Measurements from ENCODE around the gene ACOT8.

- TF ChIP-seq RAD21 (conservative IDR thresholded peaks at IDR 0.05 in 1 of 2, IDR thresholded peaks at IDR 0.05 in 1 of 2) (no peak), CTCF (IDR thresholded peaks at IDR 0.05) (no peak), POLR2A (IDR thresholded peaks at IDR 0.05; ENCODE audit: low read length) (no peak), CHD4 (IDR thresholded peaks at IDR 0.05; ENCODE audit: borderline replicate concordance) (no peak), RNF2 (IDR thresholded peaks at IDR 0.05; ENCODE audit: borderline replicate concordance, low read depth) (no peak), HDAC2 (IDR thresholded peaks at IDR 0.05) (no peak), JUN (IDR thresholded peaks at IDR 0.05) (no peak), HES2 (IDR thresholded peaks at IDR 0.05) (no peak)
- TF ChIP-seq, protein P1, sequence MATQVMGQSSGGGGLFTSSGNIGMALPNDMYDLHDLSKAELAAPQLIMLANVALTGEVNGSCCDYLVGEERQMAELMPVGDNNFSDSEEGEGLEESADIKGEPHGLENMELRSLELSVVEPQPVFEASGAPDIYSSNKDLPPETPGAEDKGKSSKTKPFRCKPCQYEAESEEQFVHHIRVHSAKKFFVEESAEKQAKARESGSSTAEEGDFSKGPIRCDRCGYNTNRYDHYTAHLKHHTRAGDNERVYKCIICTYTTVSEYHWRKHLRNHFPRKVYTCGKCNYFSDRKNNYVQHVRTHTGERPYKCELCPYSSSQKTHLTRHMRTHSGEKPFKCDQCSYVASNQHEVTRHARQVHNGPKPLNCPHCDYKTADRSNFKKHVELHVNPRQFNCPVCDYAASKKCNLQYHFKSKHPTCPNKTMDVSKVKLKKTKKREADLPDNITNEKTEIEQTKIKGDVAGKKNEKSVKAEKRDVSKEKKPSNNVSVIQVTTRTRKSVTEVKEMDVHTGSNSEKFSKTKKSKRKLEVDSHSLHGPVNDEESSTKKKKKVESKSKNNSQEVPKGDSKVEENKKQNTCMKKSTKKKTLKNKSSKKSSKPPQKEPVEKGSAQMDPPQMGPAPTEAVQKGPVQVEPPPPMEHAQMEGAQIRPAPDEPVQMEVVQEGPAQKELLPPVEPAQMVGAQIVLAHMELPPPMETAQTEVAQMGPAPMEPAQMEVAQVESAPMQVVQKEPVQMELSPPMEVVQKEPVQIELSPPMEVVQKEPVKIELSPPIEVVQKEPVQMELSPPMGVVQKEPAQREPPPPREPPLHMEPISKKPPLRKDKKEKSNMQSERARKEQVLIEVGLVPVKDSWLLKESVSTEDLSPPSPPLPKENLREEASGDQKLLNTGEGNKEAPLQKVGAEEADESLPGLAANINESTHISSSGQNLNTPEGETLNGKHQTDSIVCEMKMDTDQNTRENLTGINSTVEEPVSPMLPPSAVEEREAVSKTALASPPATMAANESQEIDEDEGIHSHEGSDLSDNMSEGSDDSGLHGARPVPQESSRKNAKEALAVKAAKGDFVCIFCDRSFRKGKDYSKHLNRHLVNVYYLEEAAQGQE (IDR thresholded peaks at IDR 0.05) = no peak
These were observed 55.3 kb downstream of the ACOT8 start for GRCh38 chr20:45801851-45802250.

All from A549 (cell line).